Neural cell (in vitro differentiated cells): Measurements from ENCODE around the gene DENND6A.

Experiments used
- EP300 ChIP-seq: fragments of 450-650 bp; conservative IDR thresholded peaks from 2 replicates; pipeline ENCODE4 v1.6.1; 2014; ENCODE audit warnings: antibody characterized with exemption, mild to moderate bottlenecking, moderate library complexity; ENCODE audit not compliant: poor library complexity, severe bottlenecking
- EZH2 ChIP-seq: fragments of 200-600, 300-800 bp; shearing (Covaris generic), sonication (generic); IDR thresholded peaks from 2 replicates; pipeline ENCODE4 v1.6.1; 2014; ENCODE audit warnings: antibody characterized with exemption, low read length, borderline replicate concordance, mild to moderate bottlenecking; ENCODE audit not compliant: insufficient read depth, poor library complexity, severe bottlenecking
- POLR2AphosphoS5 ChIP-seq: IDR thresholded peaks from 2 replicates; pipeline ENCODE4 v1.6.1; 2012
- TAF1 ChIP-seq: IDR thresholded peaks from 2 replicates; pipeline ENCODE4 v1.6.1; 2012; ENCODE audit warnings: low read depth
- TF ChIP-seq, protein P1 (sequence below): fragments of 450-650 bp; IDR thresholded peaks from 2 replicates; pipeline ENCODE4 v1.5.1; 2014; ENCODE audit warnings: antibody characterized with exemption, mild to moderate bottlenecking, moderate library complexity; ENCODE audit not compliant: poor library complexity, severe bottlenecking
- TF ChIP-seq, protein P2 (sequence below): IDR thresholded peaks from 2 replicates; pipeline ENCODE4 v1.6.1; 2012; ENCODE audit warnings: borderline replicate concordance

DNA sequence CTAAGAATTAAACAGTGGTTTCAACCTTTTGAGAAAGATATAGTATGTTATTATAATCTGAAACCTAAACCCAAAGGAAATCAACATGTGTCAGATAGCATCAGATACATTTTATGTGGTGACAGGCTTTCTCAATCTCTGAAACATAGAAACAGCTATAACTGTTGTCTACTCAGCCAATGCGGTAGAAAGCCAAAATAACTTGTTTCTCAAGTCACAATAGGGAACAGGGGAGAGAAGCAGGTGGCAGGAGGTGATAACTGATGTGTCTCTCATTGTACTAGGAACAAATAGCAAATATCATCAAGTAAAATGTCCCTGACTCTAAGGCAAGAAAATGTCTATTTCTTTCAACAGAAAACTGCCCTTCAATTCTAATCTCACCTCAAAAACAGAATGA lies 38.6 kb downstream of the DENND6A start:
- TF ChIP-seq, protein P1, sequence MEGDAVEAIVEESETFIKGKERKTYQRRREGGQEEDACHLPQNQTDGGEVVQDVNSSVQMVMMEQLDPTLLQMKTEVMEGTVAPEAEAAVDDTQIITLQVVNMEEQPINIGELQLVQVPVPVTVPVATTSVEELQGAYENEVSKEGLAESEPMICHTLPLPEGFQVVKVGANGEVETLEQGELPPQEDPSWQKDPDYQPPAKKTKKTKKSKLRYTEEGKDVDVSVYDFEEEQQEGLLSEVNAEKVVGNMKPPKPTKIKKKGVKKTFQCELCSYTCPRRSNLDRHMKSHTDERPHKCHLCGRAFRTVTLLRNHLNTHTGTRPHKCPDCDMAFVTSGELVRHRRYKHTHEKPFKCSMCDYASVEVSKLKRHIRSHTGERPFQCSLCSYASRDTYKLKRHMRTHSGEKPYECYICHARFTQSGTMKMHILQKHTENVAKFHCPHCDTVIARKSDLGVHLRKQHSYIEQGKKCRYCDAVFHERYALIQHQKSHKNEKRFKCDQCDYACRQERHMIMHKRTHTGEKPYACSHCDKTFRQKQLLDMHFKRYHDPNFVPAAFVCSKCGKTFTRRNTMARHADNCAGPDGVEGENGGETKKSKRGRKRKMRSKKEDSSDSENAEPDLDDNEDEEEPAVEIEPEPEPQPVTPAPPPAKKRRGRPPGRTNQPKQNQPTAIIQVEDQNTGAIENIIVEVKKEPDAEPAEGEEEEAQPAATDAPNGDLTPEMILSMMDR, result no peak
- TF ChIP-seq EZH2 (no peak), EP300 (no peak), POLR2AphosphoS5 (no peak), TAF1 (no peak)
- TF ChIP-seq, protein P2, sequence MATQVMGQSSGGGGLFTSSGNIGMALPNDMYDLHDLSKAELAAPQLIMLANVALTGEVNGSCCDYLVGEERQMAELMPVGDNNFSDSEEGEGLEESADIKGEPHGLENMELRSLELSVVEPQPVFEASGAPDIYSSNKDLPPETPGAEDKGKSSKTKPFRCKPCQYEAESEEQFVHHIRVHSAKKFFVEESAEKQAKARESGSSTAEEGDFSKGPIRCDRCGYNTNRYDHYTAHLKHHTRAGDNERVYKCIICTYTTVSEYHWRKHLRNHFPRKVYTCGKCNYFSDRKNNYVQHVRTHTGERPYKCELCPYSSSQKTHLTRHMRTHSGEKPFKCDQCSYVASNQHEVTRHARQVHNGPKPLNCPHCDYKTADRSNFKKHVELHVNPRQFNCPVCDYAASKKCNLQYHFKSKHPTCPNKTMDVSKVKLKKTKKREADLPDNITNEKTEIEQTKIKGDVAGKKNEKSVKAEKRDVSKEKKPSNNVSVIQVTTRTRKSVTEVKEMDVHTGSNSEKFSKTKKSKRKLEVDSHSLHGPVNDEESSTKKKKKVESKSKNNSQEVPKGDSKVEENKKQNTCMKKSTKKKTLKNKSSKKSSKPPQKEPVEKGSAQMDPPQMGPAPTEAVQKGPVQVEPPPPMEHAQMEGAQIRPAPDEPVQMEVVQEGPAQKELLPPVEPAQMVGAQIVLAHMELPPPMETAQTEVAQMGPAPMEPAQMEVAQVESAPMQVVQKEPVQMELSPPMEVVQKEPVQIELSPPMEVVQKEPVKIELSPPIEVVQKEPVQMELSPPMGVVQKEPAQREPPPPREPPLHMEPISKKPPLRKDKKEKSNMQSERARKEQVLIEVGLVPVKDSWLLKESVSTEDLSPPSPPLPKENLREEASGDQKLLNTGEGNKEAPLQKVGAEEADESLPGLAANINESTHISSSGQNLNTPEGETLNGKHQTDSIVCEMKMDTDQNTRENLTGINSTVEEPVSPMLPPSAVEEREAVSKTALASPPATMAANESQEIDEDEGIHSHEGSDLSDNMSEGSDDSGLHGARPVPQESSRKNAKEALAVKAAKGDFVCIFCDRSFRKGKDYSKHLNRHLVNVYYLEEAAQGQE, result no peak
